PFSK-1 (cell line): Measurements from ENCODE around the gene FJX1.

Experiments used
- FOXP2 ChIP-seq: optimal IDR thresholded peaks from 2 replicates; pipeline ENCODE3; 2011; ENCODE audit warnings: borderline replicate concordance, control low read depth, inconsistent platforms; ENCODE audit not compliant: insufficient read depth; ENCODE audit errors: extremely low read length, extremely low read depth
- POLR2AphosphoS5 ChIP-seq: IDR thresholded peaks from 2 replicates; pipeline ENCODE4 v1.6.1; 2012; ENCODE audit warnings: low read depth, mild to moderate bottlenecking, control low read depth, low read length, moderate library complexity
- SIN3A ChIP-seq: IDR thresholded peaks from 2 replicates; pipeline ENCODE4 v1.6.1; 2012; ENCODE audit warnings: mild to moderate bottlenecking, low read length, moderate library complexity, borderline replicate concordance; ENCODE audit not compliant: insufficient read depth
- TAF1 ChIP-seq: IDR thresholded peaks from 2 replicates; pipeline ENCODE4 v1.6.1; 2012; ENCODE audit warnings: low read length, control low read depth, borderline replicate concordance; ENCODE audit not compliant: insufficient read depth
- TF ChIP-seq, protein P1 (sequence below), 2 experiments: IDR thresholded peaks; 2 replicates each; pipeline versions ENCODE4 v1.6.1 to v1.8.0; 2011 to 2012; ENCODE audit warnings: low read depth in 2 of 2, low read length in 2 of 2, control low read depth in 1 of 2, inconsistent platforms in 1 of 2, mild to moderate bottlenecking in 1 of 2, moderate library complexity in 1 of 2; ENCODE audit not compliant: insufficient read depth in 1 of 2

FJX1 gene

DNA sequence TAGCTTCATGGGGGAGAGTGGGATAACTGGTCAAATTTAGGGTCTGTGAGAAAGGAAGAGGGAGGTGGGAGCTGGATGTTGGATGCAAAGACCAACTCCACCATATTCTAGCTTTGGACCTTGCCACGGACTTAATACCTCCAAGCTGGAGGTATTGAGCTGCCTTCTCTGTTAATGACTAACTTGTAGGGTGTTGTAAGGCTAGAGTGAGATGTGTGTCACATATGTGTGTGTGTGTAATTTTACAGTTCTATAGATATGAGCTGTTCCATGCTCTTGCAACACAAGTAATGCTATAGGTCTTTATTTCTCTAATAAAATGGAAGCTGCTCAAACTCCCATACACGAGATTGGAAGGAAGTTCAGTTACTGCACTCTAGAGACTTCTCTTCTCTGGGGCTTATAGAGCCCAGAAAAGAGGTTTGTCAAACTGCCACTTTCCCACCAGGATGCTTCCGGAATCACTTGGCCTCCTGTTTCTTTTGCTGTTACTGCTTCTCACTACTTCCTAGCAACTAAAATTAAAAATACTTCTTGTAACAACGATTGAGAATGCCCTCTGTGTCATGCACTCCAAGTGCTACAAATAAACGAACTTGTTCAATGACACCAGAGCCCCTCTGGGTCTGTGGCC, 16.0 kb upstream of the FJX1 start:
- TF ChIP-seq TAF1 (no peak), SIN3A (no peak), FOXP2 (no peak), POLR2AphosphoS5 (no peak)
- TF ChIP-seq, protein P1, sequence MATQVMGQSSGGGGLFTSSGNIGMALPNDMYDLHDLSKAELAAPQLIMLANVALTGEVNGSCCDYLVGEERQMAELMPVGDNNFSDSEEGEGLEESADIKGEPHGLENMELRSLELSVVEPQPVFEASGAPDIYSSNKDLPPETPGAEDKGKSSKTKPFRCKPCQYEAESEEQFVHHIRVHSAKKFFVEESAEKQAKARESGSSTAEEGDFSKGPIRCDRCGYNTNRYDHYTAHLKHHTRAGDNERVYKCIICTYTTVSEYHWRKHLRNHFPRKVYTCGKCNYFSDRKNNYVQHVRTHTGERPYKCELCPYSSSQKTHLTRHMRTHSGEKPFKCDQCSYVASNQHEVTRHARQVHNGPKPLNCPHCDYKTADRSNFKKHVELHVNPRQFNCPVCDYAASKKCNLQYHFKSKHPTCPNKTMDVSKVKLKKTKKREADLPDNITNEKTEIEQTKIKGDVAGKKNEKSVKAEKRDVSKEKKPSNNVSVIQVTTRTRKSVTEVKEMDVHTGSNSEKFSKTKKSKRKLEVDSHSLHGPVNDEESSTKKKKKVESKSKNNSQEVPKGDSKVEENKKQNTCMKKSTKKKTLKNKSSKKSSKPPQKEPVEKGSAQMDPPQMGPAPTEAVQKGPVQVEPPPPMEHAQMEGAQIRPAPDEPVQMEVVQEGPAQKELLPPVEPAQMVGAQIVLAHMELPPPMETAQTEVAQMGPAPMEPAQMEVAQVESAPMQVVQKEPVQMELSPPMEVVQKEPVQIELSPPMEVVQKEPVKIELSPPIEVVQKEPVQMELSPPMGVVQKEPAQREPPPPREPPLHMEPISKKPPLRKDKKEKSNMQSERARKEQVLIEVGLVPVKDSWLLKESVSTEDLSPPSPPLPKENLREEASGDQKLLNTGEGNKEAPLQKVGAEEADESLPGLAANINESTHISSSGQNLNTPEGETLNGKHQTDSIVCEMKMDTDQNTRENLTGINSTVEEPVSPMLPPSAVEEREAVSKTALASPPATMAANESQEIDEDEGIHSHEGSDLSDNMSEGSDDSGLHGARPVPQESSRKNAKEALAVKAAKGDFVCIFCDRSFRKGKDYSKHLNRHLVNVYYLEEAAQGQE (IDR thresholded peaks at IDR 0.05; ENCODE audit: insufficient read depth in 1 of 2, low read depth in 2 of 2, low read length in 2 of 2) = no peak

DNA sequence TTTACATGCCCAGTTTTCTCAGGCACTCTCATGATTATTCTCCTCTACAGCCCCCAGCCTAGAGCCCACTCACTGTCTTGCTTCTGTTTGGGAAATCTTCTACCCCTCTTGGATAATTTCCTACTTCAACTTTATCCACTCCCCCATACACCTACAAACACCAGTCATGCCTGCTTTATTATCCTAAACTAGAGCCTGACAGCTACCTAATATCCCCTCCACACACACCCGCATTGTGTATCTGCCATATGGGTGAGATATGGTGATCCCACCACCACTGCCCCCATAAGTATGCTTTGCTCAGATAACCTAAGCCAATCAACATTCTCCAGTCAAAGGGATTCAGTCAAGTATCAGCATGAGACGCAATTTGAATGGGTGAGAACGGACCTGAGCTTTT, 15.3 kb upstream of the FJX1 start:
- TF ChIP-seq SIN3A (no peak), POLR2AphosphoS5 (no peak), FOXP2 (no peak), TAF1 (no peak)
- TF ChIP-seq, protein P1 (IDR thresholded peaks at IDR 0.05; ENCODE audit: insufficient read depth in 1 of 2, low read depth in 2 of 2, low read length in 2 of 2) = no peak

DNA sequence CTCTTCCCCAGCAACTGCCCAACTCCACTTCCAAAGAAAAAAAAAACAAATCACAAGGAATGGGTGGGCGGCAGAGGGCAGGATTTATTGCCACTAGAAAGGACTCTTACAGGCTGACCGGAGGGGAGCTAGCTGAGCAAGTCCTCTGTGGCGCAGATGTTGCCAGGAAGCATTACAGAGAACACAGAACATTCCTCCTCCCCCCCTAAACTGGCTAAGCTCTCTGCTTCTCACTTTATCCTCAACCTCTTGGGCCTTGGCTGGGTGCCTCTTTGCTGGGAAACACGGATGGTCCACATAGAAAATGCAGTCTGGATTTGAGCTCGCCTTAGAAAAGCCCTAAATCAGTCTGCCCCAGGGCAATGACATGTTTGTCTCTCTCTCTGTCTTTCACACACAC, 12.6 kb upstream of the FJX1 start:
- no peak for TF ChIP-seq POLR2AphosphoS5

DNA sequence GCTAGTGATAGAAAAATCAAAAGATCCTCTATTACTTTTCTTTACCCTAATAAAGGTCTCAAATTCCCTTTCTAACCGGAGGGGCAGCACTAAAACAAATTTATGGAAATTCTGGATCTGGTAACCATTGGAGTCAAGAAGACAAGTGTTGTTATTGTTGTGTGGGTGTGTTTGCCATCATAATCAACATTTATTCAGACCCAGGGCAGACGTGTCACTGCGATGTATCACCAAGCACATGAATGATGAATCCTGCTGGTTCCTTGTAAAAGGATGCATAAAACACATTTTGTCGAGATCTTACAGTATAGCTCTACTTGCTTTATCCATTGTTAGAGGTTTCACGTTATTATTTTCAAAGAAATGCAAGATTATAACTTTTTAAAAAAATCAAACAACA, 12.1 kb upstream of the FJX1 start:
- TF ChIP-seq FOXP2 = no peak
- TF ChIP-seq SIN3A = no peak
- no peak for TF ChIP-seq POLR2AphosphoS5
- TF ChIP-seq TAF1 = no peak
- TF ChIP-seq, protein P1 (IDR thresholded peaks at IDR 0.05; ENCODE audit: insufficient read depth in 1 of 2, low read depth in 2 of 2, low read length in 2 of 2) = no peak

DNA sequence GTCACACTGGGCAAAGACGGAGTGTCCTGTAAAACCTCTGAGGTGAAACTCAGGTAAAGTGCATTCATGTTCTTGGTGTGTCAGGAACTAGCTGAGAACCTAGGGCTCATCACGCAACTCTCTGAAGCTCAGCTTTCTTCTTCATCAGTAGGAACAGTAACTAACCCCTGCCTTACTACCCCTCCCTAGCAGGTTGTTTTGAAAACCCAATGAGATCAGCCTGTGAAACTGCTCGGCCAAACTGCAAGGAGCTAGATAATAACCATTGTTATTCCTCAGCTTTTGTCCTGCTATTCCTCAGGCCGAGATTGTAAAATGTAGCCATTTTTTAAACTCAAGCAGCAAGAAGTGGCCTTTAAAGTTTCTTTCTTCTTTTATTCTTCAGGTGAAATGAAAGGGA, 9.8 kb upstream of the FJX1 start:
- TF ChIP-seq FOXP2 = no peak
- TF ChIP-seq, protein P1 (IDR thresholded peaks at IDR 0.05; ENCODE audit: insufficient read depth in 1 of 2, low read depth in 2 of 2, low read length in 2 of 2) = no peak
